ENCODE data around the gene BDKRB2.

DNA sequence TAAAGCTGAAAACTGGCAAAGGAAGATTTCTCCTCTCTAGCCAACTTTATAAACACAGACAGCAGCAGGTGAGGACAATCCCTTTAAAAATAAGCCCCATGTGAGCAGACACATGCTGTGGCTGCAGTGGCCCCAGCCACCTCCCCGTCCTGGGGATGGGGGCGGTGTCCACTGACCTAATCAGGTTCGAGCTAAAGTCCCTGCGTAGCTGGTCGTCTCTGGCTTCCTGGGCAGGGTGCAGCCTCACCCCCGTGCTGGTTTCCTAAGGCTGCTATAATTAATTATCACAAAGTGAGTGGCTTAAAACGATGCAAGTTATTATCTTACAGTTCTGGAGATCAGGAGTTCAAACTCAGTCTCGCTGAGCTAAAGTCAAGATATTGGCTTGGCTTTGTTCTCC is 52.4 kb downstream of the BDKRB2 start:
- TF ChIP-seq, protein P1, sequence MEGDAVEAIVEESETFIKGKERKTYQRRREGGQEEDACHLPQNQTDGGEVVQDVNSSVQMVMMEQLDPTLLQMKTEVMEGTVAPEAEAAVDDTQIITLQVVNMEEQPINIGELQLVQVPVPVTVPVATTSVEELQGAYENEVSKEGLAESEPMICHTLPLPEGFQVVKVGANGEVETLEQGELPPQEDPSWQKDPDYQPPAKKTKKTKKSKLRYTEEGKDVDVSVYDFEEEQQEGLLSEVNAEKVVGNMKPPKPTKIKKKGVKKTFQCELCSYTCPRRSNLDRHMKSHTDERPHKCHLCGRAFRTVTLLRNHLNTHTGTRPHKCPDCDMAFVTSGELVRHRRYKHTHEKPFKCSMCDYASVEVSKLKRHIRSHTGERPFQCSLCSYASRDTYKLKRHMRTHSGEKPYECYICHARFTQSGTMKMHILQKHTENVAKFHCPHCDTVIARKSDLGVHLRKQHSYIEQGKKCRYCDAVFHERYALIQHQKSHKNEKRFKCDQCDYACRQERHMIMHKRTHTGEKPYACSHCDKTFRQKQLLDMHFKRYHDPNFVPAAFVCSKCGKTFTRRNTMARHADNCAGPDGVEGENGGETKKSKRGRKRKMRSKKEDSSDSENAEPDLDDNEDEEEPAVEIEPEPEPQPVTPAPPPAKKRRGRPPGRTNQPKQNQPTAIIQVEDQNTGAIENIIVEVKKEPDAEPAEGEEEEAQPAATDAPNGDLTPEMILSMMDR (conservative IDR thresholded peaks at IDR 0.05), result no peak
- TF ChIP-seq ZFX (IDR thresholded peaks at IDR 0.05), result no peak

Measured in C4-2B (cell line).